ENCODE measurements around the gene RNF222.

- TF ChIP-seq POLR2A (IDR thresholded peaks at IDR 0.05) = no peak
- TF ChIP-seq CTCF (IDR thresholded peaks at IDR 0.05) = no peak
These were observed 1.4 kb upstream of the RNF222 start for GRCh38 chr17:8398980-8399379.

Data from transverse colon (tissue), 3 donors.